ENCODE results near the gene ARFIP1. TPM values are rescaled to one million over a fixed set of nuclear protein-coding genes. Genes with fewer than 3 reads are reported as not detected.

ARFIP1 gene
- total RNA-seq, 1 experiment from 2014 or later, result 26.7 TPM

DNA sequence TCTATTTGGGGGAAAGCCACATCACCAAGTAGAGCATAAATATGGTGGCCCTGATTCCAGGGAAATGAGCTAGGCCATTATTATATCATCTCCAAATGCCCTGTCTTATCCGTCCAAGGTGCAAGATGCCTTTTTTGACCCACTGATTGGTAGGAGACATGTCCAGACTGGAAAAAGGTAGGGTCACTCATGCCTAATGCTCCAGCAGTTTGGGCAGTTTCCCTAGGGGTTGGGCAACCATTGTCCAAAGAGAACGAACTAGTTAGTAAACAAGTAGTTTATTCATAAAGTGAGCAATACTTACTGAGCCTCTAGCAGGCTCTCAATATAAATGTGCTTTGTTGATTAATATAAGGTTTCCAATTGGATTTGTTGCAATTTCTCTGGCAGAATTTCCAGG, 162.6 kb downstream of the ARFIP1 start:
- Mint-ChIP-seq H3K27me3 (ENCODE audit: insufficient read depth, unreplicated experiment) (no peaks in the 10 kb centered on the region), H3K36me3 (ENCODE audit: insufficient read depth, unreplicated experiment) (peaks cover 11% of the 10 kb centered on the region), H3K9me3 (ENCODE audit: unreplicated experiment) (no peaks in the 10 kb centered on the region), H3K27ac (ENCODE audit: low read depth, unreplicated experiment) (no peak overlapping the region), H3K4me3 (ENCODE audit: unreplicated experiment) (no peak overlapping the region), H3K4me1 (ENCODE audit: insufficient read depth, unreplicated experiment) (peaks cover 8% of the 10 kb centered on the region)
- ChIA-PET POLR2A (no interaction called here), CTCF (no interaction called here)
- TF ChIP-seq, protein P1, sequence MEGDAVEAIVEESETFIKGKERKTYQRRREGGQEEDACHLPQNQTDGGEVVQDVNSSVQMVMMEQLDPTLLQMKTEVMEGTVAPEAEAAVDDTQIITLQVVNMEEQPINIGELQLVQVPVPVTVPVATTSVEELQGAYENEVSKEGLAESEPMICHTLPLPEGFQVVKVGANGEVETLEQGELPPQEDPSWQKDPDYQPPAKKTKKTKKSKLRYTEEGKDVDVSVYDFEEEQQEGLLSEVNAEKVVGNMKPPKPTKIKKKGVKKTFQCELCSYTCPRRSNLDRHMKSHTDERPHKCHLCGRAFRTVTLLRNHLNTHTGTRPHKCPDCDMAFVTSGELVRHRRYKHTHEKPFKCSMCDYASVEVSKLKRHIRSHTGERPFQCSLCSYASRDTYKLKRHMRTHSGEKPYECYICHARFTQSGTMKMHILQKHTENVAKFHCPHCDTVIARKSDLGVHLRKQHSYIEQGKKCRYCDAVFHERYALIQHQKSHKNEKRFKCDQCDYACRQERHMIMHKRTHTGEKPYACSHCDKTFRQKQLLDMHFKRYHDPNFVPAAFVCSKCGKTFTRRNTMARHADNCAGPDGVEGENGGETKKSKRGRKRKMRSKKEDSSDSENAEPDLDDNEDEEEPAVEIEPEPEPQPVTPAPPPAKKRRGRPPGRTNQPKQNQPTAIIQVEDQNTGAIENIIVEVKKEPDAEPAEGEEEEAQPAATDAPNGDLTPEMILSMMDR (IDR thresholded peaks at IDR 0.05; ENCODE audit: unreplicated experiment), result no peak
- no peak for DNase-seq (ENCODE audit: unreplicated experiment)
- intact Hi-C loops (cut with micrococcal nuclease), result no loop called here
- no TSS peak for BruUV-seq (replicated peaks)

GRCh38 chr4:152943672-152944071, 163.9 kb downstream of the ARFIP1 start:
- ChIA-PET POLR2A (interaction anchor here (0.6 to 1.2 kb wide), 4 partner anchors 8 to 76 kb away, joined by 3 to 7 read pairs (median 3); partner anchors contain the start of gene FHDC1), CTCF (no interaction called here)
- no peak overlapping the region for H3K27ac Mint-ChIP-seq (ENCODE audit: low read depth, unreplicated experiment)
- no peak for DNase-seq (ENCODE audit: unreplicated experiment)
- no peak overlapping the region for H3K4me3 Mint-ChIP-seq (ENCODE audit: unreplicated experiment)
- H3K4me1 Mint-ChIP-seq (ENCODE audit: insufficient read depth, unreplicated experiment), result peaks cover under 1% of the 10 kb centered on the region
- H3K27me3 Mint-ChIP-seq (ENCODE audit: insufficient read depth, unreplicated experiment), result no peaks in the 10 kb centered on the region
- TF ChIP-seq, protein P1 (IDR thresholded peaks at IDR 0.05; ENCODE audit: unreplicated experiment), result no peak
- intact Hi-C loops (cut with micrococcal nuclease), result no loop called here
- BruUV-seq (replicated peaks), result no TSS peak
- peaks cover 14% of the 10 kb centered on the region for H3K36me3 Mint-ChIP-seq (ENCODE audit: insufficient read depth, unreplicated experiment)
- H3K9me3 Mint-ChIP-seq (ENCODE audit: unreplicated experiment), result no peaks in the 10 kb centered on the region

DNA sequence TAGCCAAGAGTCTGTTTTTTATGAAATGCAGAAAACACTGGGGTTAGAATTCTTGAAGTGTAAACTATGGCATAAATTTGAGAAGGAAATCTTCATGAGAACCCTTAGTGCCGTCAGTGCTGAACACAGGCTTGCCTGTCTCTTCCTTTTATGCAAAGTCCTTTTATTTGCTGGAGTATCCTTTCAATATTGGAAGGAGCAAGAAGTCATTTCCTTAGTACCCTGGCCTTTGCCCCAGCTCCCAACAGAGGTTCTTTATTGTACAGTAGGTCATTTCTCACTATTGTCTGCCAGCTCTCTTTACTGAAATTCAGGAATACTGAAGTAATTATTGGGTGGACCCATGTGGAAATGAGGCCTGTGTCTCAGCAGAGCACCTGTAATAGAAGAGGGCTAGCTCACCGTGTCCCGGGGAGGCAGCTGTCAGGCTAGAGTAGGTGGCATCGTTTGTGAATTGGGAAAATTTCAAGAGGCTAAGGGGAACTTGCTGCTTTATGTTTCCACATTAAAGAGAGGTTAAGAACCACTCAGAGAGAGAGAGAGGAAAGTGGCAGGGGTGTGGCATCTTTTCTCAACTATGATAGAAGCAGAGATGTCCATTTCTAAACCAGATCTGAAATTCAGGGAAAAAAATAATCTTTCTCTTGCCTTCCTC, 165.0 kb downstream of the ARFIP1 start:
- H3K27me3 Mint-ChIP-seq (ENCODE audit: insufficient read depth, unreplicated experiment), result no peaks in the 10 kb centered on the region
- CTCF ChIA-PET, result interaction anchor here (0.7 kb wide), 1 partner anchor 500 kb away, joined by 3 read pairs; no protein-coding TSS in a partner anchor
- H3K4me3 Mint-ChIP-seq (ENCODE audit: unreplicated experiment), result no peak overlapping the region
- DNase-seq (ENCODE audit: unreplicated experiment), result no peak
- POLR2A ChIA-PET, result interaction anchor here (0.9 to 1.2 kb wide), 4 partner anchors 9 to 170 kb away, joined by 3 to 7 read pairs (median 4); partner anchors contain the start of gene FHDC1
- H3K36me3 Mint-ChIP-seq (ENCODE audit: insufficient read depth, unreplicated experiment), result peaks cover 14% of the 10 kb centered on the region
- H3K9me3 Mint-ChIP-seq (ENCODE audit: unreplicated experiment), result no peaks in the 10 kb centered on the region
- intact Hi-C loops (cut with micrococcal nuclease), result no loop called here
- BruUV-seq (replicated peaks), result no TSS peak
- no peak overlapping the region for H3K27ac Mint-ChIP-seq (ENCODE audit: low read depth, unreplicated experiment)
- TF ChIP-seq, protein P1 (IDR thresholded peaks at IDR 0.05; ENCODE audit: unreplicated experiment), result no peak
- H3K4me1 Mint-ChIP-seq (ENCODE audit: insufficient read depth, unreplicated experiment), result no peaks in the 10 kb centered on the region

DNA sequence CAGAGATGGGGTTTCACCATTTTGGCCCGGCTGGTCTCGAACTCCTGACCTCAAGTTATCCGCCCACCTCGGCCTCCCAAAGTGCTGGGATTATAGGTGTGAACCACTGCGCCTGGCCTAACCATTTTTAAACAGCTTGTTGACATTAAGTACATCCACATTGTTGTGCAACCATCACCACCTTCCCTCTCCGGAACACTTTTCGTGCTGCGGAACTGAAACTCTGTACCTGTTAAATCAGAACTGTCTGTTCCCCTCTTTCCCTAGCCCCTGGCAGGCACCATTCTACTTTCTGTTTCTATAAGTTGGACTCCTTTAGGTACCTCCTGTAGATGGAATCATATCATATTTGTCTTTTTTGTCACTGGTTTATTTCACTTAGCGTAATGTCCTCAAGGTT, 165.9 kb downstream of the ARFIP1 start:
- no TSS peak for BruUV-seq (replicated peaks)
- Mint-ChIP-seq H3K4me3 (ENCODE audit: unreplicated experiment) (no peak overlapping the region), H3K4me1 (ENCODE audit: insufficient read depth, unreplicated experiment) (no peaks in the 10 kb centered on the region), H3K36me3 (ENCODE audit: insufficient read depth, unreplicated experiment) (peaks cover 14% of the 10 kb centered on the region), H3K27ac (ENCODE audit: low read depth, unreplicated experiment) (no peak overlapping the region), H3K27me3 (ENCODE audit: insufficient read depth, unreplicated experiment) (no peaks in the 10 kb centered on the region), H3K9me3 (ENCODE audit: unreplicated experiment) (no peaks in the 10 kb centered on the region)
- no peak for DNase-seq (ENCODE audit: unreplicated experiment)
- POLR2A ChIA-PET, result interaction anchor here (1.2 kb wide), 1 partner anchor 52 kb away, joined by 4 read pairs; no protein-coding TSS in a partner anchor
- CTCF ChIA-PET, result no interaction called here
- intact Hi-C loops (cut with micrococcal nuclease), result no loop called here
- TF ChIP-seq, protein P1 (IDR thresholded peaks at IDR 0.05; ENCODE audit: unreplicated experiment), result no peak
